Measurements from ENCODE around the gene HEPN1. TPM values are rescaled to one million over a fixed set of nuclear protein-coding genes. Genes with fewer than 3 reads are reported as not detected.

Gene HEPN1
- total and polyA plus RNA-seq, 9 of the 15 experiments (the other 6 are each of a cell fraction or from before 2014, with no cell fraction given), result not detected

DNA sequence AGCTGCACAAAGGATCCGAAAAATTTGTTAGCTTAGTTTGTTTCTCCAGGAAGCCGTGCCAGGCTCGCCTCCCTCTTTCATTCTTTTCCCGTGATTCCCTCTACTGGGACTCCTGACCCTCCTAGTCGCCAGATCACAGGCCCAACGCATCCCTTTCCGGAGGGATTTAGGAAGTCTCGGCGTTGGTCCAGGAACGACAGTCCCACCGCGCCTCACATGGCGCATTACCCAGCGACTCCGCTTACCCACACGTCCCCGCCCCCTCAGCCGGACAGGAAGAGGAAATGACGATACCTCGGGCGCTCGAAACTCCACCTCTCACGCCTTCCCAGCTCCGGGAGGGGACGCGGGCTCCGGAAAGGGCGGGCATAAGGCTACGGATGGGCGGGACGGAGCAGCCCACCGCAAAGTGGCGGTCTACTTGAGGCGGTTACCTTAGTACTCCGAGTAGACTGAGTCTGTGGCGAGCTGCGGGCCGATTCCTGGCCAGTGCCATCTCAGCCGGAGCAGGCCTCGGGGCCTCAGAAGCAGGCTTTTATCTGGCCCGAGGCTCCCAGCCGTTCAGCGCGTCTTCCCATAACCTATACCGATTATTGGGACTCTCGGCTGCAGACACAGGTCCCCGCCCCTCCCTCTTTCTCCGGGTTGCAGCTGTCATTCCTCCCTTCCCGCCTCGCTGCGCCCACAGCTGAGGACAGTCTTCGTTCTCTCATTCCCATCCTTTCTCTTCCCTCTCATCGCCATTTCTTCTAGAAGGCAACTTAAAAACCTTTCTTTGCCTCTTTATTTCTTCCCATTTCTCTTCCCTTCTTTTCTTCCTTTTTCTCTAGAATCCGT lies 34.9 kb downstream of the HEPN1 start, which contains the start of gene CCDC15 (continued):
- TF ChIP-seq, protein P1, sequence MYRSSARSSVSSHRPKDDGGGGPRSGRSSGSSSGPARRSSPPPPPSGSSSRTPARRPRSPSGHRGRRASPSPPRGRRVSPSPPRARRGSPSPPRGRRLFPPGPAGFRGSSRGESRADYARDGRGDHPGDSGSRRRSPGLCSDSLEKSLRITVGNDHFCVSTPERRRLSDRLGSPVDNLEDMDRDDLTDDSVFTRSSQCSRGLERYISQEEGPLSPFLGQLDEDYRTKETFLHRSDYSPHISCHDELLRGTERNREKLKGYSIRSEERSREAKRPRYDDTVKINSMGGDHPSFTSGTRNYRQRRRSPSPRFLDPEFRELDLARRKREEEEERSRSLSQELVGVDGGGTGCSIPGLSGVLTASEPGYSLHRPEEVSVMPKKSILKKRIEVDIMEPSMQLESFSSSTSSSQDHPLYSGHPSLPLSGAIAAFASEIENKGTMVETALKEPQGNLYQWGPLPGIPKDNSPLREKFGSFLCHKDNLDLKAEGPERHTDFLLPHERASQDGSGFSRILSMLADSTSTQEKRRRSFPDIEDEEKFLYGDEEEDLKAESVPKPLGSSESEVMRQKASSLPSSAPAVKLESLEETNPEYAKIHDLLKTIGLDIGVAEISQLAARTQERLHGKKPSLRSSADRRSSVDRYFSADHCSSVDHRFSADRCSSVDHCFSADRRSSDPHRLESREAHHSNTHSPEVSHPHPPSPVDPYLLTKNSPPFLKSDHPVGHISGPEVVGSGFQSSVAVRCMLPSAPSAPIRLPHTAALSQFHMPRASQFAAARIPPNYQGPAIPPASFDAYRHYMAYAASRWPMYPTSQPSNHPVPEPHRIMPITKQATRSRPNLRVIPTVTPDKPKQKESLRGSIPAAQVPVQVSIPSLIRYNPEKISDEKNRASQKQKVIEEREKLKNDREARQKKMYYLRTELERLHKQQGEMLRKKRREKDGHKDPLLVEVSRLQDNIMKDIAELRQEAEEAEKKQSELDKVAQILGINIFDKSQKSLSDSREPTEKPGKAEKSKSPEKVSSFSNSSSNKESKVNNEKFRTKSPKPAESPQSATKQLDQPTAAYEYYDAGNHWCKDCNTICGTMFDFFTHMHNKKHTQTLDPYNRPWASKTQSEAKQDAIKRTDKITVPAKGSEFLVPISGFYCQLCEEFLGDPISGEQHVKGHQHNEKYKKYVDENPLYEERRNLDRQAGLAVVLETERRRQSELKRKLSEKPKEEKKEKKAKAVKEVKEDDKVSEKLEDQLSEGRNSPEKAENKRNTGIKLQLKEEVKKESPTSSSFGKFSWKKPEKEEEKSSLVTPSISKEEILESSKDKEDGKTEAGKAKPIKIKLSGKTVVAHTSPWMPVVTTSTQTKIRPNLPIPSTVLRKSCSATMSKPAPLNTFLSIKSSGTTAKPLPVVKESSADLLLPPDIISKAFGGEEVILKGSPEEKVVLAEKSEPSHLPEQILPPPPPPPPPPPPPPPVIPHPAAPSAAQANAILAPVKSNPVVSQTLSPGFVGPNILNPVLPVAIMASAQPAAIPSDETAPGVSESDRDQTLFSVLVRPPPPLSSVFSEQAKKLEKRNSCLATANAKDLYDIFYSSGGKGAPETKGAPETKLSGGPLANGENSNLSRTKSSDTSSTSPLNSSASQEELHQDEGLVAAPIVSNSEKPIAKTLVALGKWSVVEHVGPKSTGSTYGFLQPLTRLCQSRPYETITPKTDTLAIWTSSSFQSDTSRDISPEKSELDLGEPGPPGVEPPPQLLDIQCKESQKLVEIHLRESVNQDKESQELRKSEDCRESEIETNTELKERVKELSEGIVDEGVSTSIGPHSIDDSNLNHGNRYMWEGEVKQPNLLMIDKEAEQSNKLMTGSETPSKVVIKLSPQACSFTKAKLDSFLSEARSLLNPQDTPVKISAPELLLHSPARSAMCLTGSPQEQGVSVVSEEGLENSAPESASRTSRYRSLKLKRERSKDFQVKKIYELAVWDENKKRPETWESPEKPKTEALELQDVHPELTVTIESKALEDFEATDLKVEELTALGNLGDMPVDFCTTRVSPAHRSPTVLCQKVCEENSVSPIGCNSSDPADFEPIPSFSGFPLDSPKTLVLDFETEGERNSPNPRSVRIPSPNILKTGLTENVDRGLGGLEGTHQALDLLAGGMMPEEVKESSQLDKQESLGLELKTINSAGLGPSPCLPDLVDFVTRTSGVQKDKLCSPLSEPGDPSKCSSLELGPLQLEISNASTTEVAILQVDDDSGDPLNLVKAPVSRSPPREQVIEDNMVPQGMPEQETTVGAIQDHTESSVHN (IDR thresholded peaks at IDR 0.05; ENCODE audit: borderline replicate concordance in 1 of 2, low read depth in 1 of 2), result no peak
- TF ChIP-seq BACH1 (tag; IDR thresholded peaks at IDR 0.05), result no peak
- TF ChIP-seq, protein P2, sequence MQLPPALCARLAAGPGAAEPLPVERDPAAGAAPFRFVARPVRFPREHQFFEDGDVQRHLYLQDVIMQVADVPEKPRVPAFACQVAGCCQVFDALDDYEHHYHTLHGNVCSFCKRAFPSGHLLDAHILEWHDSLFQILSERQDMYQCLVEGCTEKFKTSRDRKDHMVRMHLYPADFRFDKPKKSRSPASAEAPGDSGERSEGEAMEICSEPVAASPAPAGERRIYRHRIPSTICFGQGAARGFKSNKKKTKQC (CRISPR knock-in tag; IDR thresholded peaks at IDR 0.05), result 0 out of 2 replicates have a peak, but pooled peaks have one; percentile 57
- TF ChIP-seq SP2 (IDR thresholded peaks at IDR 0.05; ENCODE audit: extremely low read depth, low read depth, low read length, poor library complexity, severe bottlenecking), result peak; percentile 31
- TF ChIP-seq FIP1L1 (IDR thresholded peaks at IDR 0.05; ENCODE audit: low read depth, low read length, poor library complexity, severe bottlenecking), result no peak
- TF ChIP-seq ZNF707 (CRISPR knock-in tag; conservative IDR thresholded peaks at IDR 0.05), result no peak
- no peak for TF ChIP-seq ZNF165 (CRISPR knock-in tag; IDR thresholded peaks at IDR 0.05; ENCODE audit: borderline replicate concordance)
- TF ChIP-seq PYGO2 (tag; IDR thresholded peaks at IDR 0.05), result no peak
- TF ChIP-seq RFX5 (IDR thresholded peaks at IDR 0.05; ENCODE audit: low read depth, low read length), result no peak
- TF ChIP-seq MTA2 (IDR thresholded peaks at IDR 0.05; ENCODE audit: low read depth), result peak; percentile 23; the same call in 1 of the 2 replicates
- peak; percentile 74 to 90 for TF ChIP-seq MAZ (CRISPR knock-in tag; conservative IDR thresholded peaks at IDR 0.05 in 1 of 2, IDR thresholded peaks at IDR 0.05 in 1 of 2)
- no peak for TF ChIP-seq RBM25 (IDR thresholded peaks at IDR 0.05; ENCODE audit: low read depth, low read length, severe bottlenecking)
- TF ChIP-seq, protein P3, sequence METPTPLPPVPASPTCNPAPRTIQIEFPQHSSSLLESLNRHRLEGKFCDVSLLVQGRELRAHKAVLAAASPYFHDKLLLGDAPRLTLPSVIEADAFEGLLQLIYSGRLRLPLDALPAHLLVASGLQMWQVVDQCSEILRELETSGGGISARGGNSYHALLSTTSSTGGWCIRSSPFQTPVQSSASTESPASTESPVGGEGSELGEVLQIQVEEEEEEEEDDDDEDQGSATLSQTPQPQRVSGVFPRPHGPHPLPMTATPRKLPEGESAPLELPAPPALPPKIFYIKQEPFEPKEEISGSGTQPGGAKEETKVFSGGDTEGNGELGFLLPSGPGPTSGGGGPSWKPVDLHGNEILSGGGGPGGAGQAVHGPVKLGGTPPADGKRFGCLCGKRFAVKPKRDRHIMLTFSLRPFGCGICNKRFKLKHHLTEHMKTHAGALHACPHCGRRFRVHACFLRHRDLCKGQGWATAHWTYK (CRISPR knock-in tag; IDR thresholded peaks at IDR 0.05), result no peak
- TF ChIP-seq ZNF644 (tag; IDR thresholded peaks at IDR 0.05; ENCODE audit: low read depth), result no peak
- TF ChIP-seq ZNF23 (CRISPR knock-in tag; IDR thresholded peaks at IDR 0.05), result no peak

Data from K562 (cell line).